ENCODE results near the gene LRCH4.

Gene LRCH4

GRCh38 chr7:100603726-100604027, 17.7 kb upstream of the LRCH4 start:
- peaks cover 30% of the 10 kb centered on the region for H3K27me3 Mint-ChIP-seq (ENCODE audit: low read depth, poor library complexity)
- peaks cover 27% of the 10 kb centered on the region for H3K36me3 Mint-ChIP-seq (ENCODE audit: low read depth)
- no peaks in the 10 kb centered on the region for H3K9me3 Mint-ChIP-seq
- TF ChIP-seq, protein P1, sequence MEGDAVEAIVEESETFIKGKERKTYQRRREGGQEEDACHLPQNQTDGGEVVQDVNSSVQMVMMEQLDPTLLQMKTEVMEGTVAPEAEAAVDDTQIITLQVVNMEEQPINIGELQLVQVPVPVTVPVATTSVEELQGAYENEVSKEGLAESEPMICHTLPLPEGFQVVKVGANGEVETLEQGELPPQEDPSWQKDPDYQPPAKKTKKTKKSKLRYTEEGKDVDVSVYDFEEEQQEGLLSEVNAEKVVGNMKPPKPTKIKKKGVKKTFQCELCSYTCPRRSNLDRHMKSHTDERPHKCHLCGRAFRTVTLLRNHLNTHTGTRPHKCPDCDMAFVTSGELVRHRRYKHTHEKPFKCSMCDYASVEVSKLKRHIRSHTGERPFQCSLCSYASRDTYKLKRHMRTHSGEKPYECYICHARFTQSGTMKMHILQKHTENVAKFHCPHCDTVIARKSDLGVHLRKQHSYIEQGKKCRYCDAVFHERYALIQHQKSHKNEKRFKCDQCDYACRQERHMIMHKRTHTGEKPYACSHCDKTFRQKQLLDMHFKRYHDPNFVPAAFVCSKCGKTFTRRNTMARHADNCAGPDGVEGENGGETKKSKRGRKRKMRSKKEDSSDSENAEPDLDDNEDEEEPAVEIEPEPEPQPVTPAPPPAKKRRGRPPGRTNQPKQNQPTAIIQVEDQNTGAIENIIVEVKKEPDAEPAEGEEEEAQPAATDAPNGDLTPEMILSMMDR (IDR thresholded peaks at IDR 0.05): no peak
- H3K4me1 Mint-ChIP-seq: peaks cover 64% of the 10 kb centered on the region
- H3K27ac Mint-ChIP-seq: peak overlapping the region; percentile 84
- peak overlapping the region; percentile 88 for H3K4me3 Mint-ChIP-seq
- peak; percentile 35 for DNase-seq

- peaks cover 34% of the 10 kb centered on the region for H3K27me3 Mint-ChIP-seq (ENCODE audit: low read depth, poor library complexity)
- peak overlapping the region; percentile 99 for H3K27ac Mint-ChIP-seq
- peak; percentile 83 for DNase-seq
- TF ChIP-seq, protein P1 (IDR thresholded peaks at IDR 0.05): no peak
- peaks cover 70% of the 10 kb centered on the region for H3K4me1 Mint-ChIP-seq
- no peaks in the 10 kb centered on the region for H3K9me3 Mint-ChIP-seq
- H3K4me3 Mint-ChIP-seq: peak overlapping the region; percentile 88
- H3K36me3 Mint-ChIP-seq (ENCODE audit: low read depth): peaks cover 22% of the 10 kb centered on the region
Observed at GRCh38 chr7:100602889-100603725, 17.2 kb upstream of the LRCH4 start.

- no peak overlapping the region for H3K27ac Mint-ChIP-seq
- DNase-seq: no peak
- H3K4me3 Mint-ChIP-seq: peak overlapping the region; percentile 36
- H3K27me3 Mint-ChIP-seq (ENCODE audit: low read depth, poor library complexity): peaks cover 14% of the 10 kb centered on the region
- H3K4me1 Mint-ChIP-seq: peaks cover 72% of the 10 kb centered on the region
- peaks cover 15% of the 10 kb centered on the region for H3K36me3 Mint-ChIP-seq (ENCODE audit: low read depth)
- no peaks in the 10 kb centered on the region for H3K9me3 Mint-ChIP-seq
- TF ChIP-seq, protein P1 (IDR thresholded peaks at IDR 0.05): no peak
Observed at GRCh38 chr7:100600730-100601038, 14.8 kb upstream of the LRCH4 start.

DNA sequence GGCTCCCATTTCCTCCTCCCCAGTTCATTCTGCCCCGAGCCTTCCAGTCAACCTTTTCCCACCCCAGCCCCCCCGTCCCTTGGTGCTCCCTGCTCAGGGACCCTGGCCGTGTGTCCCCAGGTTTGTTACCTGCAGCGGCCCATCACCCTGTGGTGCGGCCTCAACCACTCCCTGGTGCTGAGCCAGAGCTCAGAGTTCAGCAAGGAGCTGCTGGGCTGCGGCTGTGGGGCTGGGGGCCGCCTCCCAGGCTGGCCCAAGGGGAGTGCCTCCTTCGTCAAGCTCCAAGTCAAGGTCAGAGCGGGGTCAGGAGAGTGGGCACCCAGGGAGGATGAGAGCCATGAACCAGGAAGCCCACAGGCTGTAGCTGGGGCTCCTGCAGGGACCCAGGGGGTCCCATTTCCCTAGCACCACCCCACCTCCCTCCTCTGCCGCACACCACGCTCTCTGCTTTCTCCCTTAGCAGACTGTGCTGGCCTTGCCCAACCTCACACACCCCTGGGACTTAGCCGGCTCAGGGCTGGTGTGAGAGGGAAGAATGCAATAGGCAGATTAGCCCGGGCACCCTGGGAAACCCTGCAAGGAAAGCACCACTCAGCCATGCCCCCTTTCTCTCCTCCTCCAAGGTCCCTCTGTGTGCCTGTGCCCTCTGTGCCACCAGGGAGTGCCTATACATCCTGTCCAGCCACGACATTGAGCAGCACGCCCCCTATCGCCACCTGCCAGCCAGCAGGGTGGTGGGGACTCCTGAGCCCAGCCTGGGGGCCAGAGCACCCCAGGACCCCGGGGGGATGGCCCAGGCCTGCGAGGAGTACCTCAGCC, 14.2 kb upstream of the LRCH4 start:
- Mint-ChIP-seq H3K4me1 (peaks cover 66% of the 10 kb centered on the region), H3K27me3 (ENCODE audit: low read depth, poor library complexity) (peaks cover 10% of the 10 kb centered on the region), H3K36me3 (ENCODE audit: low read depth) (peaks cover 14% of the 10 kb centered on the region), H3K27ac (no peak overlapping the region), H3K9me3 (no peaks in the 10 kb centered on the region), H3K4me3 (peak overlapping the region; percentile 36)
- no peak for DNase-seq
- TF ChIP-seq, protein P1 (IDR thresholded peaks at IDR 0.05): no peak

- no peak overlapping the region for H3K4me3 Mint-ChIP-seq
- TF ChIP-seq, protein P1 (IDR thresholded peaks at IDR 0.05): no peak
- peak overlapping the region; percentile 29 for H3K27ac Mint-ChIP-seq
- H3K4me1 Mint-ChIP-seq: peaks cover 69% of the 10 kb centered on the region
- DNase-seq: no peak
- peaks cover 7% of the 10 kb centered on the region for H3K27me3 Mint-ChIP-seq (ENCODE audit: low read depth, poor library complexity)
- peaks cover 22% of the 10 kb centered on the region for H3K36me3 Mint-ChIP-seq (ENCODE audit: low read depth)
- H3K9me3 Mint-ChIP-seq: peaks cover 6% of the 10 kb centered on the region
Observed at GRCh38 chr7:100598425-100598824, 12.5 kb upstream of the LRCH4 start.

All from nephron progenitor cell (in vitro differentiated cells).